ENCODE measurements around the gene PPP1R9B.

Gene PPP1R9B

DNA sequence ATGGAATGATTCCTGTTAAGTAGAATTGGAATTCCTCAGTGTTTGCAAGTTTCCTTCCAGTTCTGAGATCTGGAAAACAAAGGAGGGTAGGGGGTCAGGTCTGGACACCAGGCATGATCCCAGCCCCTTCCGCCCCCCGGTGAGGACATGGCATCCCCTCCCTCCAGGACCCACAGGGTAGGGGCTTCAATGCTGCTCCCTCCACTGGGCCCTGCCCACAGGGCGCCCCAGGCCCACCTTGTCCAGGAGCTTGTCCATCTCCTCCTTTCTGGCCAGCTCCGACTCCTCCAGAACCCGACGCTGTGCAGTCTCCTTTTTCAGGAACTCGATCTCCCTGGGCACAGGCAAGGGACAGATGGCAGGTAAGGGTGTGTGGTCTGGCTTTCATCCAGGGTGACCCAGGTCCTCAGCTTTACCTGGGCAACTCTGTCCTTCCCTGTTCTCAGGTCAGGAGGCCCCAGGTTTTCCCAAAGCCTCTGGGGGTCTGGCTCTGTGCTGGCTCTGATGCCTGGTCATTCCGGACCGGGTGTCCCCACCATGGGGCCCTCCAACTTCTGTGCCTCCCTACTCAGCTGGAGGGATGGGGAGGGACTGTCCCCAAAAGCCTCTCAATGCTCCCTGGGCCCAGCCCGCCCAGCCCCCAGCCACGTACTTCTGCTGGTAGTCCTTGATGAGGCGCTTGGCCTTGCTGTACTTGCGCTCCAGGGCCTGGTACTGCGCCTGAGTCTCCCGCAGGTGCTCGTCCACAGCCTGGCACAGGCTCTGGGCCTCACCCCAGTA, 15.0 kb downstream of the PPP1R9B start:
- ATAC-seq (ENCODE audit: insufficient read depth, low read depth) (no peak), DNase-seq (no peak)
- no peak overlapping the region for H3K4me3 ChIP-seq (ENCODE audit: low read depth in 1 of 2, low read length in 2 of 2)
- peaks cover 60% of the 10 kb centered on the region for H3K36me3 ChIP-seq (ENCODE audit: insufficient read depth, low read length)
- no peak overlapping the region for H3K27ac ChIP-seq (ENCODE audit: low read length)
- H3K27me3 ChIP-seq (ENCODE audit: insufficient read depth, low read length, poor library complexity): no peaks in the 10 kb centered on the region
- H4K20me1 ChIP-seq (ENCODE audit: insufficient read depth, low read length): peaks cover 44% of the 10 kb centered on the region
- TF ChIP-seq, protein P1, sequence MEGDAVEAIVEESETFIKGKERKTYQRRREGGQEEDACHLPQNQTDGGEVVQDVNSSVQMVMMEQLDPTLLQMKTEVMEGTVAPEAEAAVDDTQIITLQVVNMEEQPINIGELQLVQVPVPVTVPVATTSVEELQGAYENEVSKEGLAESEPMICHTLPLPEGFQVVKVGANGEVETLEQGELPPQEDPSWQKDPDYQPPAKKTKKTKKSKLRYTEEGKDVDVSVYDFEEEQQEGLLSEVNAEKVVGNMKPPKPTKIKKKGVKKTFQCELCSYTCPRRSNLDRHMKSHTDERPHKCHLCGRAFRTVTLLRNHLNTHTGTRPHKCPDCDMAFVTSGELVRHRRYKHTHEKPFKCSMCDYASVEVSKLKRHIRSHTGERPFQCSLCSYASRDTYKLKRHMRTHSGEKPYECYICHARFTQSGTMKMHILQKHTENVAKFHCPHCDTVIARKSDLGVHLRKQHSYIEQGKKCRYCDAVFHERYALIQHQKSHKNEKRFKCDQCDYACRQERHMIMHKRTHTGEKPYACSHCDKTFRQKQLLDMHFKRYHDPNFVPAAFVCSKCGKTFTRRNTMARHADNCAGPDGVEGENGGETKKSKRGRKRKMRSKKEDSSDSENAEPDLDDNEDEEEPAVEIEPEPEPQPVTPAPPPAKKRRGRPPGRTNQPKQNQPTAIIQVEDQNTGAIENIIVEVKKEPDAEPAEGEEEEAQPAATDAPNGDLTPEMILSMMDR (IDR thresholded peaks at IDR 0.05; ENCODE audit: borderline replicate concordance, extremely low read depth, low read length, poor library complexity, severe bottlenecking): no peak
- TF ChIP-seq EZH2 (IDR thresholded peaks at IDR 0.05; ENCODE audit: borderline replicate concordance, low read depth, low read length, severe bottlenecking): no peak
- no peak overlapping the region for H2AFZ ChIP-seq (ENCODE audit: low read depth, low read length)
- peaks cover 6% of the 10 kb centered on the region for H3K4me1 ChIP-seq (ENCODE audit: insufficient read depth, low read length)
- H3K4me2 ChIP-seq (ENCODE audit: insufficient read depth, low read length): no peak overlapping the region
- no peak overlapping the region for H3K9ac ChIP-seq (ENCODE audit: low read depth, low read length)
- H3K79me2 ChIP-seq (ENCODE audit: insufficient read depth, low read length): no peaks in the 10 kb centered on the region
- no peaks in the 10 kb centered on the region for H3K9me3 ChIP-seq (ENCODE audit: insufficient read depth, low read length, severe bottlenecking)

DNA sequence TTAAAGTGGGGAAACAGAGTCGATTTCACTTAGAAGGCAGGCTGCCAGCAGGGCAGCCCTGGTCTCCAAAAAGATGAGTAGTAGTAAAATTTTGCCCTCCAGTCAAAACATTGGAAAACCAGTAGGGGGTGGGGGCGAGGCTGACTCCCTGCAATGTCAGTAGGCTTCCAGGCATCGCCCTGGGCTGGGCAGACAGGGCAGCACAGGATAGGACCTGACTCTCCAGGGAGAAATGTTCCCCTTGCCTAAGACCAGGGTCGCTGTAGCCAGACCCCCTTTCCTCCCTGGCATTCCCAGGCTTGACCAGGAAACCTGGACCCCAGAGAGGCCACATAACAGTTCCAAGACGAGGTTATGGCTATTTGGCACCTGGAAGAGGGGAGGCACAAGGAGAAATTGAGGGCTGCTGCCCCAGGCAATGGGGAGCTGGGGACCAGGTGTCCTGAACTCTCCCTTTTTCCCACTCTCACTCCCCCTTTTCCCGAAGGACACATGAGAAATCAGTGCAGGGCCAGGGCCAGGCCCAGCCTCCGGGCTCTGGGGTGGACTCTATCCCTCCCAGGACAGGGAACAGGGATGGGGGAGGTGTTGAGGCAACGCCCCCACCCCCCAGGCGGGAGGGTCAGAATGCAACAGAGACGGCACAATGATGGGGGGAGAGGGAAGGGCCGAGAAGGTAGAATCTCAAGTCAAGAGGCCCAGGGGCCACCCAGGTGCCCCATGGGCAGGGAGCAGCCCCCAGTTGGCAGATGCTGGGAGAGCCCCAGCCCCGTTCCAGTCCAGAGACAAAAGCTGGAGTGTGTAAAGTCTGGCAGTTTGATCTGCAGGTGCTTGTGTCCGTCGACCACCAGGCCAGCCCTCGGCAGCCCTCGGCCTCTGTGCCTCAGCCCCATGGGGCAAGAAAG, 16.0 kb downstream of the PPP1R9B start:
- Histone ChIP-seq H3K27ac (ENCODE audit: low read length) (no peak overlapping the region), H3K36me3 (ENCODE audit: insufficient read depth, low read length) (peaks cover 49% of the 10 kb centered on the region), H3K9ac (ENCODE audit: low read depth, low read length) (no peak overlapping the region), H3K9me3 (ENCODE audit: insufficient read depth, low read length, severe bottlenecking) (no peaks in the 10 kb centered on the region), H2AFZ (ENCODE audit: low read depth, low read length) (no peak overlapping the region), H3K4me2 (ENCODE audit: insufficient read depth, low read length) (no peak overlapping the region), H4K20me1 (ENCODE audit: insufficient read depth, low read length) (peaks cover 34% of the 10 kb centered on the region), H3K4me3 (ENCODE audit: low read depth in 1 of 2, low read length in 2 of 2) (no peak overlapping the region), H3K4me1 (ENCODE audit: insufficient read depth, low read length) (no peaks in the 10 kb centered on the region), H3K79me2 (ENCODE audit: insufficient read depth, low read length) (no peaks in the 10 kb centered on the region), H3K27me3 (ENCODE audit: insufficient read depth, low read length, poor library complexity) (no peaks in the 10 kb centered on the region)
- no peak for DNase-seq
- no peak for TF ChIP-seq EZH2 (IDR thresholded peaks at IDR 0.05; ENCODE audit: borderline replicate concordance, low read depth, low read length, severe bottlenecking)
- TF ChIP-seq, protein P1 (IDR thresholded peaks at IDR 0.05; ENCODE audit: borderline replicate concordance, extremely low read depth, low read length, poor library complexity, severe bottlenecking): no peak
- ATAC-seq (ENCODE audit: insufficient read depth, low read depth): no peak

DNA sequence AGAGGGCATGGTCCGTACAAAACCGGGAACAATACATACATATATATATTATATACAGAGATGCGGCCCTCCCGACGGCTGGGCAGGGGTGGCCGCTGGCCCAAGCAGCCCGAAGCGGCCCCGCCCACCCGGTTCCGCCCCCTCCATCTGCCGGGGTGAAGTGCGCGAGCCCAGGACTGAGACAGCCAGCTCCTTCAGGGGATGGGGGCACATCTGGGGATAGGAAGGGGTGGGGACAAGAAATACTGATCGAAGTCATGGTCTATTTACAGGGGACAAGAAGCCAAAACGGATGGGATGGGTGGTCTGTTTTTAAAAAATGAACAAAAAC, 16.7 kb downstream of the PPP1R9B start:
- TF ChIP-seq, protein P1 (IDR thresholded peaks at IDR 0.05; ENCODE audit: borderline replicate concordance, extremely low read depth, low read length, poor library complexity, severe bottlenecking): no peak
- TF ChIP-seq EZH2 (IDR thresholded peaks at IDR 0.05; ENCODE audit: borderline replicate concordance, low read depth, low read length, severe bottlenecking): no peak
- DNase-seq (no peak), ATAC-seq (ENCODE audit: insufficient read depth, low read depth) (no peak)
- no peaks in the 10 kb centered on the region for H3K79me2 ChIP-seq (ENCODE audit: insufficient read depth, low read length)
- no peak overlapping the region for H3K9ac ChIP-seq (ENCODE audit: low read depth, low read length)
- H2AFZ ChIP-seq (ENCODE audit: low read depth, low read length): no peak overlapping the region
- peaks cover 27% of the 10 kb centered on the region for H4K20me1 ChIP-seq (ENCODE audit: insufficient read depth, low read length)
- no peak overlapping the region for H3K27ac ChIP-seq (ENCODE audit: low read length)
- H3K9me3 ChIP-seq (ENCODE audit: insufficient read depth, low read length, severe bottlenecking): no peaks in the 10 kb centered on the region
- no peak overlapping the region for H3K4me3 ChIP-seq (ENCODE audit: low read depth in 1 of 2, low read length in 2 of 2)
- H3K27me3 ChIP-seq (ENCODE audit: insufficient read depth, low read length, poor library complexity): peaks cover 3% of the 10 kb centered on the region
- no peak overlapping the region for H3K4me2 ChIP-seq (ENCODE audit: insufficient read depth, low read length)
- H3K36me3 ChIP-seq (ENCODE audit: insufficient read depth, low read length): peaks cover 42% of the 10 kb centered on the region
- H3K4me1 ChIP-seq (ENCODE audit: insufficient read depth, low read length): no peaks in the 10 kb centered on the region
